ENCODE measurements around the gene TOPBP1.
"Not testable (repeated sequence)": the region's sequence is repeated elsewhere in the genome, so short reads cannot be mapped to it uniquely, and the experiment has no call there.

Gene TOPBP1

GRCh38 chr3:133661454-133662277 lies at the start of gene TOPBP1:
Gene TOPBP1 (minus strand): TSS chr3:133661941. CDS start chr3:133661127, 814 bp downstream.
- DNase-seq = peak; percentile 95

GRCh38 chr3:133711013-133711412 lies 49.3 kb upstream of the TOPBP1 start:
- DNase-seq = no peak

DNA sequence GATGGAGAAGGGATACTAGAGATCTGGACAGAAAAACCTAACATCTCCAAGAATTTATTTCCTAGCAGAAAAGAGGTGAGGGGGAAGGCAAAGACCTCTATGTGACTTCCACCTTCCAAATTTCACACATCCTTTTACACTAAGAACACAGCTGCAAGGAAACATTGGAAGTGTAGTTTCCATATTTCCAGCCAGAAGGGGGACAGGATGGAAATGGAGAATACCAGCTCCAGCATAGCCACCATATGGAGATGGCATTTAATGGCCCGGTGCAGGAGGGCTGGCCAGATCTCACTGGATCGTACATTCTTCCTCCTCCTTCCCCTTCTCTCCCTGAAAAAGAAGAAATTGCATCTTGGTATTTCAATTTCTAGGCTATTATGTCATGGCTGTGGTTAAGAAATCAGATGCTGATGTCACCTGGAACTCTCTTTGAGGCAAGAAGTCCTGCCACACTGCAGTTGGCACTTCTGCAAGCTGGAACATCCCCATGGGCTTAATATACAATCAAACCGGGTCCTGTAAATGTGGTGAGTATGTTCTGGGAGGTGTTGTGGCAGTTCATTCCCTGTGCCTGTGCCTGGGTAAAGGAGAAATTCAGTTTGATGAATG lies 47.5 kb upstream of the TOPBP1 start:
- no peak for DNase-seq

GRCh38 chr3:133706033-133706432 lies 44.3 kb upstream of the TOPBP1 start:
- DNase-seq = no peak

DNA sequence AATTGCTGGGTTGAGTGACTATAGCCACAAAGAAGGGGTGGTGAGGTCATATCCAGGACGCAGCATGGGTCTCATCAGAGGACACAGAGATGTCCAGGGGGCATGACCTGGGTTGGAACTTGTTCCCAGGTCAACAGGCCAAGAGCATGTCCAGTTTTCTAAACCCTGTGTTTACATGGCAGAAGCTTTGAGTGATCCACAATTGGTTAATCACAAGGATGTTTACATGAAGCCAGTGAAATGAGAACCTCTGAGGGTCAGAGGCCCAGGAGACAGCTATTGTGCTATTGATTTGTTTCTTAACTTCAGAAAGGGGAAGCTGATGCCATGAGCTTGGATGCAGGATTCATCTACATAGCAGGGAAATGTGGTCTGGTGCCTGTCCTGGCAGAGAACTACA lies 42.2 kb upstream of the TOPBP1 start:
- peak; percentile 61 for DNase-seq

DNA sequence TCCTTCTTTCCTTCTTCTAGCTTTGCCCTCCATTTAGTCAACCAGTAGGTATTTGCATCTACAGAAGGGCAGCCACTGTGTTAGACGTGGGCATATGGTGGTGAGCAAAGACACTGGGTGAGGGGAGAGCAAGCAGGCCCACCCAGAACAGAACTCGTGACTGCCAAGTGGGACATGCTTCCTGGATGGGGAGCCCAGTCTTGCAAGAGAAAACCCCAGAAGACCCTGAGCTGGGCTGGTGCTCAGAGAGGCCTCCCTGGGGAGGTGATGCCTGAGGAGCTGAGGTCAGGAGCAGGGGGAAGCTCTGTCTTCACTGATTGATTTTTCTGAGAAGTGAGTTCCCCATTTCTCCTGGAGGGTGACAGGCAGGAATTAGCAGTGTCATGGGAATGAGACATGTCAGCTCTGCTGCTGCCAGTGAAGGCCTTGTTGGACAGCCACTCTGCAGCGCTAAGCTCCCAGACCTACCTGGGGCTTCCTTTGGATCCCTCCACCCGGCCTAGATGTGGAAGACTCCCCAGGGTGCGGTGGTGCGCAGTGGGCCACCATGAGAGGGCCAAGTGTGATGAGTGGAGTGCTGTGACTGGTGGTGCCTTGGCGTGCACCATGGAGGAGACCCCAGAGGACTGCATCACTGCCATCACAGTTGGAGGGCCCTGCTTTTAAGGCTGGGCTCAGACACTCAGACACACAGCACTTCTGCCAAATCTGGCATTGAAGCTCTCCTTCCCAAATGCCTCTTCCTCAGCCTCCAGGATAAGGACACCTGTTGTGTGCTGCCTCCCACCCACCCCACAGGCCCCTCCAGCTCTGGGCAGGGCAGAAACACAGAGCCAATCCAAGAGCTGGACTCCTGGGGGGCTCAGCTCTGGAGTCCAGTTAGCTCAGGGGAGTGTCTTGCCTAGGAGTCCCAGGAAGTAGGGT lies 40.0 kb upstream of the TOPBP1 start:
- DNase-seq = no peak

- no peak for DNase-seq
Observed at GRCh38 chr3:133700351-133700750, 38.6 kb upstream of the TOPBP1 start.

GRCh38 chr3:133699903-133700302 lies 38.2 kb upstream of the TOPBP1 start:
- DNase-seq = peak; percentile 14

DNA sequence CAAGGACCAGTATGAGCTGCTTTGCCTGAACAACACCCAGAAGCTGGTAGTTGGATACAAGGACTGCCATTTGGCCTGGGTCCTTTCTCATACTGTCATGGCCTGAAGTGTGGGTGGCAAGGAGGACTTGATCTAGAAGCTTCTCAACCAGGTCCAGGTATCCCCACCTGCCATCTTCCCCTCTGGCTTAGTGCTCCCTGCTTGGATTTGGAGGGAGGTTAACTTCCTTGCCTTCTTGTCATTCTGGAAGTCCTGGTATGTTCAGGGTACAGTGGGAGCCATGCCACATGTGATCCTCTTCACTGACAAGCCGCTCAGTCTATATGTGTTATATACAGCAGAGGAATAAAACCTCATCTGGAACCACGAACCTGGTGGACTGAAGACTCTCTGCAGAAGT lies 37.7 kb upstream of the TOPBP1 start:
- no peak for DNase-seq

- DNase-seq = no peak
Observed at GRCh38 chr3:133697960-133698359, 36.2 kb upstream of the TOPBP1 start.

GRCh38 chr3:133695560-133696171 lies 33.9 kb upstream of the TOPBP1 start:
- DNase-seq = no peak

DNA sequence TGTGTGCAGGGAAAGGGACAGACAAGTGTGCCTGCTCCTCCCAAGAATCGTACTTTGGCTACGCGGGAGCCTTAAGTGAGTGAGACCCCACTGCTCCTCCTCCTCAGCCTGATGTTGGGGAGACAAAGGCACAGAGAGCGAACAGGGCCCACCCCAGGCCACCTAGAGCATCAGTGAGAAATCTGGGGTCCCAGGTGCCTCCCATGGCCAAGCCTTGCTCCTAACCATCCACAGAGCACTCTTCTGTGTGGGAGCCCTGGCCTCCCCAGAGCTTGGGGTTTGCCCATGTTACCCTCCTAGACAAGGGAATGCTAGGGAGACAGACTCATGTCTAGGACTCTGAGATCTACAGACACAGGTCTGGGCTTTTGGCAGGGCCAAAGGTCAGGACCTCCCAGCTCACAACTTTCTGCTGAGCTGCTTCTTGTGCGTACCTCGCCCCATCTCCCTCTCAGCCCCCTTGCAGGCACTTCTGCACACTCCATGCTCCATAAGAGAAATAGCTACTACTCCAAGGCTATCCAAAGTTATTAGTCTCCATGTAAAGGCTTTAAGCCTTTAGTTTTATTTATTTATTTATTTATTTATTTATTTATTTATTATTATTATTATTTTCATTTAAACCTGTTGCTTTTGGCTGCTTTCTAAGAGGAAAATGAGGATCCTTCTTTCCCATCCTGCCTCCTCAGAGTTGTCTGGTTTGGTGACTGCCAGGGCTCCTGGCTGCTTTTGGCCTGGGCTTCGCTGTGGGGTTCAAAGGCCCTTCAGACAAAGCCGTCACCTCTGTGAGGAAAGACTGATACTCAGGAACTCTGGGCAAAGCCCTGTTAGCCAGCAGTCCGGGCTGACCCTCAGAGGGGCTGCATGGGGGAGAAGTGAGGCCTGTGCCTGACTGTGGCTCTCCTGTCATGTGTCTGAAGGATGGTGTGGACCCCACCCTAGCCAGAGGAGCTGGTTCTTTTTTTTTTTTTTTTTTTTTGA lies 32.8 kb upstream of the TOPBP1 start:
- no peak for DNase-seq

GRCh38 chr3:133693821-133694220 lies 32.1 kb upstream of the TOPBP1 start:
- DNase-seq = no peak

DNA sequence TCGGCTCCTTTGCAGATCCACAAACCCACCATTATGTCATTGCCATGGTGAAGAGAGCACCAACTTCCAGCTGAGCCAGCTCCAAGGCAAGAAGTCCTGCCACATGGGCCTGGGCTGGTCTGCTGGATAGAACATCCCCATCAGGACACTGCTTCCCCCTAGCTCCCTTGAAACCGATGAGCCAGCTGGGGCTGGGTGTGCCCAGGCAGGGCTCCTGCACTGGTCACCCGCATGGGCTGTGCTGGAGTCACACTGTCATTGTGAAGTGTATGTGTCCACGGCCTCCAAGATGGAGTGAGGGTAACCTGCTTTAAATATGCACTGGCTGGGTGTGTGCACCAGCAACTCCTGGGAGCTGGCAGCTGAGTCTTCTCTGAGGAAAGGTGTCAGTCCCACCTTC lies 31.0 kb upstream of the TOPBP1 start:
- no peak for DNase-seq

GRCh38 chr3:133691273-133692107 lies 29.7 kb upstream of the TOPBP1 start:
- no peak for DNase-seq

DNA sequence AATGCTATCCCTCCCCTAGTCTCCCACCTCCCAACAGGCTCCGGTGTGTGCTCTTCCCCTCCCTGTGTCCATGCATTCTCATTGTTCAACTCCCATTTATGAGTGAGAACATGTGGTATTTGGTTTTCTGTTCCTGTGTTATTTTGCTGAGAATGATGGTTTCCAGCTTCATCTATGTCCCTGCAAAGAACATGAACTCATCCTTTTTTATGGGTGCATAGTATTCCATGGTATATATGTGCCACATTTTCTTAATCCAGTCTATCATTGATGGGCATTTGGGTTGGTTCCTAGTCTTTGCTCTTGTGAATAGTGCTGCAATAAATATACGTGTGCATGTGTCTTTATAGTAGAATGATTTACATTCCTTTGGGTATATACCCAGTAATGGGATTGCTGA lies 16.3 kb upstream of the TOPBP1 start:
- DNase-seq = not testable (repeated sequence)

DNA sequence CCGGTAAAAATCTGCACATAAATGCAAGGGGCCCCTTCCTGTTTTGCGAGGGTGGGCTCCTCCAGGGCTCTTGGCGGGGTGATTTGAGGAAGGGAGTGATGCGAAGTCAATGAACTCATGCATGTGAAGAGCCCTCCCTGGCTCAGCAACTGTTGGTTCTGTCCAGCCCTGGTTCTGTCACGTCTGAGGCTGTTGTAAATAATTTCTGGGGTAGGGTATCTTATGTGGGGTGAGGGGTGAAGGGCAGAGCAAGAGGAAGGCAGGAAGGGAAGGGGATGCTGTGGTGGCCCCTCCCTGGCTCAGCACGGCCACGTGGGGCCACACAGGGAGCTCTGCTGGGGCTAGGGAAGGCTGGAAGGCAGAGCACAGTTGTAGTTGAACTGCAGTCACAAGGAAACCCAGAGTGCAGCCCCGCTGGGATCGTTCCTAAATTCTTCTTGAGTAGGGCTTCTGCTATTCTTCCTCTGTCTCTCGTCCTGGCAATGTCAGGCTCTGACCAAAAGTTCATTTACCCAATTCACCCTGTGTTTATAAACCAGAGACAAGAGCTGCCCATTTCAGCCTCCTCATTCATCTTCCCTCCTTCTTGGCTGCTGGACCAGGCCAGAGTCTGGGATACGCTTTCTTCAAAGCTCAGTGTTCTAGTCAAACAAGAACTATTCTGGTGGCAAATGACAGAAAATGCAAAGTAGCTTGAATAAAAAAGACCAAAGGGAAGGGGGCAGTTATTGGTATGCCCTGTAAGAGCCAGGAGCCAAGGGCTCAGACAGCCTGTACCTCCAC lies 14.8 kb upstream of the TOPBP1 start:
- no peak for DNase-seq

- peak; percentile 9 for DNase-seq
Observed at GRCh38 chr3:133675631-133676335, 14.0 kb upstream of the TOPBP1 start.

GRCh38 chr3:133674290-133674919 lies 12.7 kb upstream of the TOPBP1 start:
- peak; percentile 15 for DNase-seq
